Raji (cell line): ENCODE data around the gene POLH.

Experiments used
- POLR2A ChIP-seq: IDR thresholded peaks from 2 replicates; pipeline ENCODE4 v1.6.1; 2011; ENCODE audit warnings: low read depth, low read length, control low read depth; ENCODE audit not compliant: insufficient read depth

POLH gene

GRCh38 chr6:43644940-43645612, 69.1 kb downstream of the POLH start, which contains the start of gene RSPH9:
TSS of gene RSPH9 (plus strand) at chr6:43645036. CDS start at chr6:43645099, 63 bp downstream.
- no peak for TF ChIP-seq POLR2A

- no peak for TF ChIP-seq POLR2A
Measured at GRCh38 chr6:43645613-43645964, 69.6 kb downstream of the POLH start.

GRCh38 chr6:43647613-43648012, 71.6 kb downstream of the POLH start:
- TF ChIP-seq POLR2A: no peak

- no peak for TF ChIP-seq POLR2A
Measured at GRCh38 chr6:43648248-43648647, 72.3 kb downstream of the POLH start.

- TF ChIP-seq POLR2A: no peak
Measured at GRCh38 chr6:43657221-43657802, 81.3 kb downstream of the POLH start.

- TF ChIP-seq POLR2A: no peak
Measured at GRCh38 chr6:43658161-43658560, 82.2 kb downstream of the POLH start.
